Left kidney (tissue), 2 donors: ENCODE measurements around the gene SLIT1. TPM values are rescaled to one million over a fixed set of nuclear protein-coding genes. Genes with fewer than 3 reads are reported as not detected.

Experiments used
- DNase-seq: peaks from one replicate; pipeline ENCODE4 v3.0.0-alpha.2; 2013
- polyA plus RNA-seq: library from polyadenylated mRNA; unstranded; fragments of 120-200 nt; gene quantifications from one replicate; pipeline ENCODE4 v1.2.1, GENCODE V29; 2013; ENCODE audit not compliant: insufficient read length

SLIT1 gene
- polyA plus RNA-seq, 1 donor, result 9.7 TPM

DNA sequence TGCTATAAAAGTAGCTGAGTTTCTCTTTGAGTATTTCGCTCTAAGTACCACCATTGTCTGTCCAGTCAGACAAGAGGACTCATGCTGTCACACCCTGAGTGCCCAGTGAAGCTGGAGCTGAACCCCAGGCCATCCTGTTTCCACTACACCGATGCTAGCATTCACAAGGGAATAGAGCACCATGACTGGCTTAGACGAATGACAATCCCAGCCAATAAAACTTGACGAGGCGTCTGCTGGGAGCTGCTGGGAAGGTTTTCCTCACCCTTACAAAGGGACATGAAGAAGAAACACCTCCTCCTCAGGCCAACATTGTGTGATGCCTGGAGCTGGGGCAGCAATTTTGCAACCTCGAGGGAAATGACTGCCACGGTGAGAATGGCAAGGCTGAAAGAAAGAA, 17.5 kb upstream of the SLIT1 start:
- DNase-seq, result no peak

DNA sequence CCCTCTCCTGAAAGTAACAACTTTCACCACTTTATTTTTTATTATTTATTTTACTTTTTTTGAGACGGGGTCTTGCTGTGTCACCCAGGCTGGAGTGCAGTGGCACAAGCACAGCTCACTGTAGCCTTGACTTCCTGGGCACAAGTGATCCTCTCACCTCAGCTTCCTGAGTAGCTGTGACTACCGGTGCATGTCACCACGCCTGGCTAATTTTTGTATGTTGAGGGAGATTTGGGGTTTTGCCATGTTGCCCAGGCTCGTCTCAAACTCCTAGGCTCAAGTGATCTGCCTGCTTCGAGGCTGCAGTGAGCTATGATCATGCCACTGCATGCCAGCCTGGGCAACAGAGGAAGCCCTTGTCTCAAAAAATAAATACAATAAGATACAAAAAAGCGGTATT, 14.9 kb upstream of the SLIT1 start:
- no peak for DNase-seq

DNA sequence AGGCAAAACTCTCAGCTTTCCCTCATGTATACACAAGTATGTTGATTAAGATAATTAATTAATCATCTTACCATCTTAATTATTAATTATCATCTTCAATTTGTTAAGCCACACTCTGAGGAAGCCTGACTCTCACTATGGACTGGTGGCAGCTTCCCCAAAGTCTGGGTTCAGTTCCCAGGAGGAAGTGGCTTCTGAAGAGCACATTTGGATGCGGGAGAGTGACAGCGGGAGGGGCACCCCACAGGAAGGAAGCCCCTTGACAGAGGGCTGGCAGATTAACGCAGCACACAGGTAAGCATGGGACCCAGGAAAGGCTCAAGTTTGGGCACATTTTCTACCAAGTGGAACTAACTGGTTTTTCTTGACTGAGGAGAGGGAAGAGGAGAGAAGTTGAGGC, 13.4 kb upstream of the SLIT1 start:
- DNase-seq, result no peak

DNA sequence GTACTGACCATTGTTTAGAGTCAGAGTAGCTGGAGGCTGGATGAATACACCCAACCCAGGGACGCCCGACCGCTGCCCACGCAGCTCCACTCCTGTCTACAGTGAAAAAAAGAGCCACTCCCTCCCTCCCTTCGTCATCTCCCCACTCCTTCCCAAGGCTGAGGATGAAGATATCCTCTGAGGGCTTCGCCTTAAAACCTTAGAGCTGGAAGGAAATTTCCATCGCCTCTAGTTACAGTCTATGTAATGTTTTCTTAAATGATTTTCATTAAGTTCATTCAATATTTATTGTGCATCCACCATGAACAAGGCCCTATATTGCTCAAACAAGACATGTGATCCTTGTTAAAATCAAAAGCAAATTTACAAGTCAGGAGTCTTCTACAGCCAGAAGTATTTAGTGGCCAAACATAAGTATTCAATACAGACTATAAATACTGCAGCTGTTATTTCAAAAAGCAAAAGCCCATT, 11.3 kb upstream of the SLIT1 start:
- DNase-seq, result no peak

DNA sequence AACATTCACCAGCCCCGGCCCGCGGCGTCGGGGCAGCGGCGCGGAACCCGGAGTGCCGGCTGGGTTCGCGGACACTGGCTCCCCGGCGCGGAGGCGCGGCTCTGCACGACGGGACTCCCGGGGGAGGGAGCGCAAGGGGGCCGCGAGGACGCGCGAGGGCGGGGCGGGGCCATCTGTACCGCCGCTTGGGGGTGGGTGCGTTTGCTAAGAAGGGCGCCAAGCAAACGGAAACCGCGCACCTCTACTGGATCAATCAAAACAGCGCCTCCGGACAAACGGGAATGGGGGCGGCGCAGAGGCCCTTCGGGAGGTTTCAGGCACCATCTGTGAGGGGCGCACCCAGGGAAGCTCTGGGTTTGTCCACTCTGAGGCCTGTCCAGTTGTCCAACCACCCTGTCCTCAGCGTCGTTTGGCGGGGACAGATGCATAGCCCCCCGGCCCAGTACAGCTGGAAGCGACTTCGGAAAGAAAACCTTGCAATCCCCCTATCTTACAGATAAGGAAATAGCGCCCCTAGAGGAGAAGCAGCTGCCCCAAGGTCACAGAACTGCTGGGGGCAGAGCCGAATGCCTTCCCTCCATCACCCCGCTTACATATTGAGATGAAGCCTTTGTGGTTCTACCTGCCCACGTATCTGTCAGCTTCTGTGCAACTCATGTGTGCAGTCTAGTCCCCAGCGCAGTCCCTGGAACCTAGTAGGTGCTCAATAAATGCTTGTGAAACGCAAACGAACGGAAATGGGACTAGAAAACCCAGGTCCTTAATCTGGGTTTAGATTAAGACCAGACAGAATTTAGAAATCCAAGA, 10.7 kb upstream of the SLIT1 start:
- DNase-seq, result no peak

DNA sequence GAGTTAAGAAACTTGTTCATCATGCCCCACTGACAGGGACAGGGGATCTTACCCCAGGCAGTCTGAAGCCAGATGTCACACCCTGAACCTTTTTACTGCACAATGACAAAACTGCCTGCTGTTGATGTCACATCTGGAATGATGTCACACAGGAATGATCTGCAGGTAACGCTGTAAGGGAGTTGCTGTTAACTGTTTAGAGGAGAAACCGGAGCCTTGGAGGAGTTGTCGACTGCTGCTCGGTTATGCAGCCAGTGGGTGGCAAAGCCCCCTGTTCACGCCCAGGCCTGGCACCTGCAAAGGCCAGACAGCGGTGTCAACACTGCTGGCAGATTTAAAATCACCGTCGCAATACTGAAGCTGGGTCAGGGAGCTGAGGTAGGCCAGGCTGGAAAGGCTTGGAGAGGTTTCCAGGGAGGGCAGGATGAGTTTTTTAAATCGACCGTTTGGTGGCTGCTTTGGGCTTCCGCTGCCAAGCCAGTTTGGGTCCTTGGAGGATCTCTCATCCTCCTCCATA, 10.0 kb upstream of the SLIT1 start:
- DNase-seq, result no peak

DNA sequence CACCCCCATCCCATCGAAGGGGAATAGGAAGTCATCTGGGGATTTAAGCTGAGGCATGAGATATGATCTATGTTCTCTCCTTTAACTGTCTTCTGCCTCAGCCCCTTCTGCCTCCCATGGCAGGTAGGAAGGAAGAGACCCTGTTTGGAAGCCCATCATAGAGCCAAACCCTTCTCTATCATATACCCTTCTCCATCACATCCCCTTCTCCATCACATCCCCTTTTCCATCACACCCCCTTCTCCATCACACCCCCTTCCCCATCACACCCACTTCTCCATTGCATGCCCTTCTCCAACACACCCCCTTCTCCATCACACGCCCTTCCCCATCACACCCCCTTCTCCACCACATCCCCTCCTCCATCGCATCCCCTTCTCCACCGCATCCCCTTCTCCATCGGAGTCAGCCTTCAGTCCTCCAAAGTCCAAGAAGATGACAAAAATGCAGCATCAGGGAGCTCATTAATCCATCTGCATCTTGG, 7.2 kb upstream of the SLIT1 start:
- DNase-seq, result no peak

DNA sequence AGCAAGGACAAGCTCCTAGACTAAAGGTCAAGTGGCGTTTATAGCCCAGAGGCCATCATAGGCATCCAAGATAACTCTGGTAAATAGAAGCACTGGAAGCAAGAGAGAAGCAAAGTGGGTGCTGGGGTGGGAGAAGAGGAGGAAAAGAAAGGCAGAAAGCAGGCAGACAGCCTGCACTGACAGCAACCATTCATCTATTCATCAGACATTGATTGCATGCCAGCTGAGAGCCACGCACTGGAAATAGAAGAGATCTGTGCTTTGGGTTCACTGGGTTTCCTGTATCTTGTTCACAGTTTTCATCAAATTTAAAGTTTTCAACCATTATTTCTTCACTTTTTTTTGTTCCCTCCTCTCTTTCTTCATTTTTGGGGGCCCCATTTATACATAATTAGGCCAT, 4.7 kb upstream of the SLIT1 start:
- no peak for DNase-seq

DNA sequence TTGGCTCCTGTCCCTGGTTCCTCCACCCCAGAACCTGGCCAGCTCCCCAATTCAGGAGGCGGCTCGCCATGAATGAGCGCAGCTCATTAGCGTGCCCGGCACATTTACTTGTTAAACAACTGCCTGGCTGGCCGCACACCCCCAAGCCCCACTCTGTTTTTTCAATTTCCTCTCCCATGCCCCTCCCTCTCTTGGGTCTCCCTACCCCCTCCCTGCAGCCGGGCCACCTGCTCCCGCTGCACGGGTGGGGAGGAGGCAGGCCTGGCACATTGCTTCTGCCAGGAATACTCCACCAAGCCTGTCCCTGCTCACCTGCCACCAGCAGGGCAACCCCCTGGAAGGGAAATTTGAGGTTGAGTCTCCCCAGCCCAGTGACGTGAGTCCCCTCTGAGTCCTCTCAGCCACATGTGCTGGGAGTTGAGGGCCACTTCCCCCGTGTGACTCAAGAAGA, 2.5 kb upstream of the SLIT1 start:
- DNase-seq, result no peak

DNA sequence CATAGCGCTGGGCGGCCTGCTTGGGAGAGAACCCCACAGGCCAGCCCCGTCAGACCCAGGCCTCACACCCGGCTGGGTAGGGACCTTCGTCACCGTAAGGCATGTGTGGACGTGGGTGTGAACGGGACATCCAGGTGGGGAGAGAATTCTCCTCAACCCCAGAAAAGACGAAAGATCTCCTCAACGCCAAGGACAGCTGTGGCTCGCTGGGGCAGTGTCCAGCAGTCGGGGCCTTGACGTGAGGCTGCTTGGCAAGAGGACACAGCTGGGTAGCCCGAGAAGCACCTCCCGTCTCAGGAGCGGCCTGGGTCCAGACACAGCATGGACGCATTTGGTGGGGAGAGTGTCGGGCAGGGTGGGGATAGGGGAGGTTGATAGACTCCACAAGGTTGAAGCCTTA, 1.2 kb upstream of the SLIT1 start:
- no peak for DNase-seq

DNA sequence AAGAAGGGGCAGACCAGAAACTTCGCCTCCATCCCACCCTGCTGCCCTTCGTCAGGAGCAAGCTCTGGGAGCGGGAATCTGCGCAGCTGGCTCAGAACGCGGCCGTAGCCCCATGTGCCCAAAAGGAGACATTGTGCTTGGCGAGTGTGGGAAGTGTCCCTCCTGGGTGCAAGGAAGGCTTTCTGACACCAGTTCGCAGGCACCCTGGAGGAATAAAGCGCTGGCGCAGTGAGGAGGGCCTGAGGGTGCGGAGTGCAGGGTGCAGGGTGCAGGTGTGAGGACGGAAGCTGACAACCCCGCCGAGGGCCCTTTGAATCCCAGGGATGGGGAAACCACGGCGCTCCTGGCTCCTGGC, 811 bp downstream of the SLIT1 start:
- no peak for DNase-seq

DNA sequence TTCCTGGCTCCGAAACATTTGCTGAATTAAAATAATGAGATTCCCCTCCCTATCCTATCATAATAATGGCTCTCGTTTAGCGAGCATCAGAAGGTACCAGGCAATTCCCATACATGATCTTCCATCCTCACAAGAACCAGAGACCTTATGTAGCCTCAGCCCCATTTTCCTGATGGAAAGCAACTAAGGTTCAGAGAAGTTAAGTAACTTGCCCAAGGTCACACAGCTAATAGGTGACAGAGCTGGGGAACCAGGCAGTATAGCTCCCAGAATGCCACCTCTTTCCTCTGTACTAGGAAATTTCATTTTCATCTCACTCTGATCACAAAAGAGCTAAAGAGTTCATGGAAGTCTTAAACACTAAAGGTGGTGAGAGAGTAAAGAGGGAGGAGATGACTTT, 2.4 kb downstream of the SLIT1 start:
- no peak for DNase-seq

DNA sequence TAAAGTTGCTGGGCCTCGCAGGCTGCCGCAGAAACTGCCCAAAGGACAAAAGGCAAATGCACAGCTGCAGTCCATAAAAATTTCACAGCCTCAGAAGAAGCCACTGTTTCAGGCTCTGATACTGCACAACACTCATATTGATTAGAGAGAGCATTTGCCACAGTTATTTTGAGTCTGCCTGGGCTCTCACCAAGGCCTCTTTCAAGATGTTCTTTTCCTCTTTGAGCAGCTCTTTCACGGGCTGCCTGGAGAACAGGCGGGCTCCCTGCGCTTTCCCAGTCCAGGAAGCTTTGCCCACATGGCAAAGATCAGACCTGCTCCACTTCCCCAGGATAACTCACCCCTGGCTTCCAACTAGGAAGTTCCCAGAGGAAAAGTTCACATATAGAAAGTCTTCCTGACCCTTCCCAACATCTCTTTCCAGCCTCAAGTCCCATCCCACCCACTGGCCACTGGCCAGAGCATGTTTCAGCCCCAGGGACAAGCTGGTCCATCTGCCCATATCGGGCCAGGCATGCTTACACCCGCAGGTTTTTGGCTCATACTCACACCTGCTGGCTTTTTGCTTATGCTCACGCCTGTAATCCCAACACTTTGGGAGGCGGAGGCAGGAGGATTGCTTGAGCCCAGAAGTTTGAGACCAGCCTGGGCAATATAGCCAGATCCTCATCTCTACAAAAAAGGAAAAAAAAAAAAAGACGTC, 3.3 kb downstream of the SLIT1 start:
- DNase-seq, result no peak

DNA sequence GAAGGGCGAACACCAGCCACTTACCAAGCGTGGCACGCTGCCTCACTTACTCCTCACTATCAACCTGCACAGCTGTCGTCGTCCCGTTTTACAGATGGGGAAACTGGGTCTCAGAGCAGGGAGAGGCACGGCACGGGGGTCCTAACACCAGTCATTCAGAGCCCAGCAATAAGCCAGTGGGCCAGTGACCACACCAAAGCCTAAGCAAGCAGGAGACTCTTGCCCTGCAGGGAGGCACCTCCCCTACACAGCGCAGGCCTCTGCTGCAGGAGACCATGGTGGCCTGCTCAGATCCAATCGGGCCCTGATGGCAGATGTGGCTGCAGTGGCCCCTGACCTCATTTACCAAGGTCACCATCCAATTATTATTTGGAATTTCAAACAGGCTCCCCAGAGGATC, 4.8 kb downstream of the SLIT1 start:
- DNase-seq, result no peak

DNA sequence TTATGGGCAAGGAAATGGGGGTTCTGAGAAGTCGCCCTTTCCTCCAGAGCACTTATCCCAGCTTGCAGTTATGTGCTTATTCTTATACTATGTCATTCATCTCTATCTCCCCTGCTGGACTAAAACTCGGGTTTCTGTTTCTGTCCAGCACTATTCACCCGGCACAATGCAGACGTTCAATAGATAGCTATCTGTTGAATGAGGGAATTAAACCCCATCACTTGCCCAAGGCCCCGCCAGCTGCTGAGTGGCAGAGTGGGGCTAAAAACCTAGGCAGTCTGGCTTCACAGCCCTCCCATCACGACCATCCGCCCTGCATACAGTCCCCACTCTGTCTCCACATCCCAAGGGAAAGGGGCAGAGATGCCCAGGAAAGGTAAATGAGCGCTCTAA, 5.4 kb downstream of the SLIT1 start:
- DNase-seq, result no peak

DNA sequence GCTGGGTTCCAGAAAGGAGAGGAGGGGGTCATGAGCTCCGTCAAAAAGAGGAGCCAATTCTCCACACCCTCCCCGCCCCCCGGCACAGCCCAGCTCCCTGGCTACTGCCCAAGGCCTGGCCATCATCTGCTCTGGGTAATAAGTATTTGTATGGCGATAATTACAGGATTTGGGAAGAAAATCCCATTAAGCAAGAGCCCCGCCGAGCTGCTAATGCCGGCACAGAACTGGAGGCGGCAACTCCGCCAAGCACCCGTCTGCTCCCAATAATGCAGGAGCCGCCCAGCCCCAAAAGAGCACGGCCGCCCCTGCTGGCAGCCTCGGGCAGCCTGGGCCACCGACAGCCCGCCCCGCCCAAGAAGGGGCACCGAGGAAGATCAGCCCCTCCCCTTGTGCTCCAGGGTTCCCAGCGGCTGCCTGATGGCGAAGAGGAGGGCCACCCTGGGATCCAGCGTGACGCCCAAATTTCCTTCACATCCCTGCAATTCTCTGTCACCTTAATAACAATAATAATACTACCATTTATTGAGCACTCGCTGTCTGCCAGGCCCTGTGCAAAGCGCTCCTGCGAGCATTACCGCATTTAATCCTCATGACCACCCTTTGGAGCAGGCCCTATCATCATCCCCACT, 5.9 kb downstream of the SLIT1 start:
- no peak for DNase-seq

DNA sequence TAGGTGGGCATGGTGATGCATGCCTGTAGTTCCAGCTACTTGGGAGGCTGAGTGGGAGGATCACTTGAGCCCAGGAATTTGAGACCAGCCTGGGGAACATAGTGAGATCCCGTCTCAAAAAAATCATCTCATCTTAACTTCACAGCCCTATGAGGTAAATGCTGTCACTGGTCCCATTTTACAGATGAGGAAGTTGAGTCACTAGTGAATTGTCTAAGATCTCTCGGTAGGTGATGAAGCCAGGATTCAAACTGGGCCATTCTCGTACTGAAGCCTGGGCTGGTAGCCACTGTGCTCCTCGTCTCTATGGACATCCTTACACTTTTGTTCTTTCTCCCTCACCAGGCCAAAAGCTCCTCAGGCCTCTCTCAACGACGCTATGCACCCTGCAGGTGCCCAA, 6.4 kb downstream of the SLIT1 start:
- DNase-seq, result no peak

DNA sequence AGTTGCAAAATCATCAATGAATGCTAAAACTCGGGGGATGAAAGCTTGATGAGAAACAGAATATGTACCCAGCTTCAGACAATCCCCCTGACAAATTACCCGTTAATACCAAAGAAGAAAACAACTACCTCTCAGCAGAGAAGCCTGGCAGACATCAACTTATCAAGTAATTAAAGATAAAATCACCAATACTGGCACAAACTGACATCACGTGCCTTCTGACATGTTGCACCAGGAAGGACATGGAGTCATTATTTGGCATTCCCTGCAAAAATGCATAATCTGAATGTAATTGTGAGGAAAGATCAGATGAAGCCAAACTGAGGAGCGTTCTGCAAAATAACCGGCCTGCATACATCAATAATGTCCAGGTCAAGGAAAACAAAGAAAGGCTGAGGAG, 7.7 kb downstream of the SLIT1 start:
- DNase-seq, result no peak

DNA sequence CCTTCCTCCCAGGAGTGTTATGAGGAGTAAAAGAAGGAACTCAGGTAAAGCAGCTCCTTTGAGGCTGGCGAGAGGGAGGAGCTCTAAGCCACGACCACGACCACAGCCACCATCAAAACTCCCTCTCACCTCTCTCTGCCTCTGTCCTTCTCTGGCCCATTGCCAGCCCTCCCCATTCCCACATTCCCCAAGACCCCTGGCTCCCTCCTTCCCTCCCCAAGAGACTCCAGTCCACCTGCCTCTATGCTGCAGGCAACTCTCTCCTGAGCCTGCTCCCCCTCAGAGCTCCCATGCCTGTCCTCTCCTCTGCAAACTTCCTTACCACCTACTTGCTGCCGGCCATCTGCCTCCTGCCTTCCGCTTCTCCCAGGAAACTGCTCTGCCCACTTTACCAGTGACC, 9.5 kb downstream of the SLIT1 start:
- no peak for DNase-seq

DNA sequence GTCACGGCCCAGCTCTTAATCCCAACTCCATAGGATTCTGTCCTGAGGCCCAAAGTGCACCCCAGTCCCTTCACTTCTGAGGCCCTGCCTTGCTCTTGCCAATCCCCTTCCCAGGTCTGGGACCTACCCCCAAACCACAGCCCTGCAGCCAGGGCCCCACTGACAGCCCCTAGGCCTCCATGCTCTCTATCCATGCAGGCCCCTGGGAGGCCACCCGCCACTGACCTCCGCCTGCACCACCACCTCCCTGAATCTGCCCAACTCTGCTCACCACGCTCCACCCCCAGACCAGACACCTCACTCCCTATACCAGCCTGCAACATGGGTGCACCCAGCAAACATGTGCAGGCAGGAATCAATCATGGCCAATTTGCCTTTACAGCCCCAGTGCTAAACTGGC, 10.2 kb downstream of the SLIT1 start:
- no peak for DNase-seq

DNA sequence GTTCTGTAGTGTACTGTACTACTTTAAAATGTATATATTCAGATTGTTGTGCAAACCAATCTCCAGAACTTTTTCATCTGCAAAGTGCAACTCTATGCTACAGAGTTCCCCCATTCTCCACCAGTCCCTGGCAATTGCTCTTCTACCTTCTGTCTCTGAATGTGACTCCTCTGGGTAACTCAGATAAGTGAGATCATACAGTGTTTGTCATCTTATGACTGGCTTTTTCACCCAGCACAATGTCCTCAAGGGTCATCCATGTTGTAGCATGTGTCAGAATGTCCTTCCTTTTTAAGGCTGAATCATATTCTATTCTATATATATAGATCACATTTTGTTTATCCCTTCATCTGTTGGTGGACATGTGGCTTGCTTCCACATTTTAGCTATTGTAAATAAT, 10.8 kb downstream of the SLIT1 start:
- DNase-seq, result no peak

DNA sequence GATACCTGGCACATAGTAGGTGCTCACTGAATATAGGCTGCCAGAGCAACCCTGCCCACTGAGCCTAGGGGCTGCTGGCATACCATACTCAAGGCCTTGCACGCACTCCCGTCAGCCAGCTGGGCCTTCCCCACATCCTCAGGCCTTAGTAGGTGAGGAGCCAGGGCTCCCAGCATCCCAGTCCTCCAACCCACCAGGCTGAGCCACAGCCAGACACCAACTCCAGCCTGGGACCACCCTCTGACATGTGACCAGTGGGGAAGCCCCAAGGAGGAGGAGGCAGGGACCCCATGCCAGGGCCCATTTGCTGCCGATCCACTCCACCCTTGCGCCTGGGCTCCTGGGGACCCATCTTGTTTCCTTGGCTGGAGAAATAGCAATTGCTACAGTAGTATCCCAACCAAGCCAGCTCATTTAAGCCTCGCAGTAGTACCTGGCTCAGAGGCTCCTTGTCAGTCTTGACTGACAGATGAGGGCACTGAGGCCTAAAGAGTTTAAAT, 11.4 kb downstream of the SLIT1 start:
- DNase-seq, result no peak

DNA sequence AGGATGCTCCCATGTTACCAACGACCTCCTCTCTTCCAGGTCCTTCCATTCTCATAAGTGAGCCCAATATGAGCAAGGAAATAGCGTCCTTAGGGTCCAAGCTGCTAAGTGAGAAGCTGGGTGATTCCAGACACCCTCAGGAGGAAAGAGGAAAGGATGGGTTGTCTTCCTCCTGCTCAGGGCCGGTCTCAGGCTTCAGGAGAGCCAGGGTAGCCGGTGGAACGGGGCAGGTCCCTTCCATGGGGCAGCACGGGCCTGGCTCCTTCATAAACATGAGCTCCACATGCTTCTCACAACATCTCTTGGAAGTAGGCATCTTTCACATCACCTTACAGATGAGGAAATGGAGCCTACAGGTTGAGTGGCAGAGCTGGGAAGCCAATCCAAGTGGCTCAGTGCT, 12.7 kb downstream of the SLIT1 start:
- no peak for DNase-seq
